ENCODE data around the gene POMGNT2. TPM values are rescaled to one million over a fixed set of nuclear protein-coding genes. Genes with fewer than 3 reads are reported as not detected.

Gene POMGNT2
- total and polyA plus RNA-seq, 10 of the 15 experiments (the other 5 are each of a cell fraction or from before 2014, with no cell fraction given) = 0.02 to 1.7 (median 0.17) TPM; not detected in 1

GRCh38 chr3:43072361-43072760, 33.5 kb downstream of the POMGNT2 start (continued):
- TF ChIP-seq PKNOX1 (IDR thresholded peaks at IDR 0.05) = no peak

- intact Hi-C loops (cut with micrococcal nuclease; ENCODE audit: unreplicated experiment) = no loop called here
- WGBS (ENCODE audit: insufficient coverage, insufficient replicate concordance, low lambda C conversion rate, missing lambda C conversion rate) = 38% methylated on average over 7 of the region's 7 CpGs
- FAIRE-seq = no peak
Measured at GRCh38 chr3:43071313-43071893, 34.5 kb downstream of the POMGNT2 start.

More at GRCh38 chr3:43071313-43071893, 34.5 kb downstream of the POMGNT2 start:
- no TSS peak for BruUV-seq (replicated peaks)
- in situ Hi-C loops (cut with MboI) = no loop called here
- Histone ChIP-seq H3K9me3 (replicated peaks; ENCODE audit: control insufficient read depth, insufficient read depth, low read length) (no peaks in the 10 kb centered on the region), H3K79me2 (ENCODE audit: control insufficient read depth, insufficient read depth, low read length) (no peaks in the 10 kb centered on the region), H3K4me2 (ENCODE audit: control insufficient read depth, insufficient read depth) (no peak overlapping the region), H2AFZ (ENCODE audit: control insufficient read depth, low read depth, low read length) (no peak overlapping the region), H4K20me1 (ENCODE audit: control insufficient read depth, insufficient read depth) (no peaks in the 10 kb centered on the region), H3K27me3 (replicated peaks in 1 of 2; ENCODE audit: control insufficient read depth in 2 of 2, insufficient read depth in 2 of 2, low read length in 1 of 2) (no peaks in the 10 kb centered on the region; a peak in 1 of 4 replicates), H3K4me1 (ENCODE audit: control insufficient read depth, insufficient read depth, low read length) (no peaks in the 10 kb centered on the region), H3K9ac (ENCODE audit: control insufficient read depth, insufficient read depth, low read length) (no peak overlapping the region), H3K4me3 (no peak overlapping the region), H3K36me3 (ENCODE audit: control insufficient read depth in 2 of 2, insufficient read depth in 2 of 2, low read length in 1 of 2) (no peaks in the 10 kb centered on the region), H3K27ac (ENCODE audit: control insufficient read depth, insufficient read depth) (no peak overlapping the region)
- DNase-seq (ENCODE audit: low read depth, low spot score) (no peak), ATAC-seq (no peak)
- CTCF ChIA-PET = interaction anchor here (0.7 to 4.3 kb wide), 13 partner anchors 10 to 193 kb away, joined by 3 to 87 read pairs (median 3); no protein-coding TSS in a partner anchor
- SMC1A ChIA-PET (ENCODE audit: uncharacterized antibody, unreplicated experiment) = interaction anchor here (1.0 to 3.8 kb wide), 5 partner anchors 47 to 392 kb away, joined by 3 to 42 read pairs (median 5); no protein-coding TSS in a partner anchor
- TF ChIP-seq IRF3 (IDR thresholded peaks at IDR 0.05) (no peak), ZSCAN29 (IDR thresholded peaks at IDR 0.05) (no peak), CEBPB (IDR thresholded peaks at IDR 0.05; ENCODE audit: borderline replicate concordance in 1 of 2, low read depth in 2 of 2, low read length in 2 of 2) (no peak), ELK1 (IDR thresholded peaks at IDR 0.05; ENCODE audit: low read depth, low read length) (no peak), RAD21 (IDR thresholded peaks at IDR 0.05; ENCODE audit: insufficient read depth, low read depth, low read length) (peak; percentile 38), CTCF (IDR thresholded peaks at IDR 0.05 in 2 of 3, conservative IDR thresholded peaks at IDR 0.05 in 1 of 3; ENCODE audit: control insufficient read depth in 2 of 3, extremely low read depth in 1 of 3, insufficient read depth in 1 of 3, low read depth in 3 of 3, low read length in 3 of 3) (peak; percentile 30 to 44 (median 39); a peak in 5 of 6 replicates), SIN3A (IDR thresholded peaks at IDR 0.05; ENCODE audit: low read depth, low read length) (no peak)
- POLR2A ChIA-PET = no interaction called here
- RAD21 ChIA-PET (ENCODE audit: unreplicated experiment) = interaction anchor here (0.8 to 4.5 kb wide), 3 partner anchors 47 to 109 kb away, joined by 3 to 50 read pairs (median 3); no protein-coding TSS in a partner anchor
